GM23338 (cell line): ENCODE data around the gene CPLX1. TPM values are rescaled to one million over a fixed set of nuclear protein-coding genes. Genes with fewer than 3 reads are reported as not detected.

Experiments
- ATAC-seq: fragments of 200-7000 bp; cut with Tn5 transposase; 3 replicates; pipeline ENCODE4 v1.9.1; 2020
- DNase-seq: peaks from one replicate; pipeline ENCODE4 v3.0.0-alpha.2; 2015; ENCODE audit warnings: low spot score
- H2AFZ ChIP-seq: fragments of 200-600 bp; sonication (generic); 2 replicates; pipeline ENCODE4 v1.8.0; 2016; ENCODE audit warnings: antibody characterized with exemption, mild to moderate bottlenecking, moderate library complexity
- H3F3A ChIP-seq: fragments of 200-600 bp; sonication (generic); replicated peaks from 2 replicates; pipeline ENCODE4 v1.8.0; 2017; ENCODE audit warnings: antibody characterized with exemption, mixed run types, low read depth
- H3K27ac ChIP-seq: fragments of 200-600 bp; sonication (generic); 2 replicates; pipeline ENCODE4 v1.6.1; 2016; ENCODE audit warnings: low read depth
- H3K27me3 ChIP-seq: fragments of 200-600 bp; sonication (generic); 2 replicates; pipeline ENCODE4 v1.8.0; 2016; ENCODE audit warnings: mild to moderate bottlenecking, mixed run types, moderate library complexity; ENCODE audit not compliant: insufficient read depth
- H3K36me3 ChIP-seq: fragments of 200-600 bp; sonication (generic); 2 replicates; pipeline ENCODE4 v1.8.0; 2016; ENCODE audit warnings: mild to moderate bottlenecking; ENCODE audit not compliant: insufficient read depth
- H3K4me1 ChIP-seq: fragments of 200-600 bp; sonication (generic); 2 replicates; pipeline ENCODE4 v1.8.0; 2016; ENCODE audit warnings: mild to moderate bottlenecking, moderate library complexity; ENCODE audit not compliant: insufficient read depth
- H3K4me2 ChIP-seq: fragments of 200-600 bp; sonication (generic); 2 replicates; pipeline ENCODE4 v1.7.1; 2017; ENCODE audit warnings: mixed run types
- H3K4me3 ChIP-seq: fragments of 200-600 bp; sonication (generic); 2 replicates; pipeline ENCODE4 v1.6.1; 2016; ENCODE audit warnings: mixed run types
- H3K79me2 ChIP-seq: fragments of 200-600 bp; sonication (generic); replicated peaks from 2 replicates; pipeline ENCODE4 v1.8.0; 2017; ENCODE audit warnings: mild to moderate bottlenecking; ENCODE audit not compliant: insufficient read depth
- H3K9me2 ChIP-seq: fragments of 200-600 bp; sonication (generic); 2 replicates; pipeline ENCODE4 v1.8.0; 2017; ENCODE audit not compliant: insufficient read depth
- H4K20me1 ChIP-seq: fragments of 200-600 bp; sonication (generic); replicated peaks from 2 replicates; pipeline ENCODE4 v1.8.0; 2017; ENCODE audit warnings: mild to moderate bottlenecking; ENCODE audit not compliant: insufficient read depth
- H3K27ac Mint-ChIP-seq: 2 replicates; pipeline ENCODE4 v1.8.0; 2020; ENCODE audit warnings: inconsistent platforms, mild to moderate bottlenecking, moderate library complexity, mixed read lengths
- H3K27me3 Mint-ChIP-seq: 3 replicates; pipeline ENCODE4 v1.8.0; 2022; ENCODE audit warnings: low read depth, mild to moderate bottlenecking, moderate library complexity, mixed read lengths, inconsistent platforms; ENCODE audit not compliant: insufficient read depth, poor library complexity
- H3K36me3 Mint-ChIP-seq: 3 replicates; pipeline ENCODE4 v1.8.0; 2021; ENCODE audit warnings: low read depth, mild to moderate bottlenecking, inconsistent platforms, moderate library complexity, mixed read lengths
- H3K4me1 Mint-ChIP-seq: 3 replicates; pipeline ENCODE4 v1.8.0; 2020; ENCODE audit warnings: mild to moderate bottlenecking, inconsistent platforms, mixed read lengths
- H3K4me3 Mint-ChIP-seq: 3 replicates; pipeline ENCODE4 v1.8.0; 2021; ENCODE audit warnings: moderate library complexity, mild to moderate bottlenecking, inconsistent platforms, mixed read lengths
- H3K9me3 Mint-ChIP-seq: 3 replicates; pipeline ENCODE4 v1.8.0; 2020; ENCODE audit warnings: moderate library complexity, mild to moderate bottlenecking, inconsistent platforms, mixed read lengths
- CREB1 ChIP-seq: fragments of 250-450 bp; sonication (Bioruptor Pico); IDR thresholded peaks from 2 replicates; pipeline ENCODE4 v1.5.0; 2020; ENCODE audit warnings: low read depth, mild to moderate bottlenecking, moderate library complexity
- EZH2 ChIP-seq: fragments of 200-600 bp; sonication (generic); IDR thresholded peaks from one replicate; pipeline ENCODE4 v1.8.0; 2017; ENCODE audit warnings: antibody characterized with exemption, mild to moderate bottlenecking, low read depth; ENCODE audit not compliant: unreplicated experiment
- EZH2phosphoT487 ChIP-seq: fragments of 200-600 bp; sonication (generic); IDR thresholded peaks from one replicate; pipeline ENCODE4 v1.8.1; 2018; ENCODE audit warnings: antibody characterized with exemption; ENCODE audit not compliant: unreplicated experiment
- JUNB ChIP-seq: IDR thresholded peaks from one replicate; pipeline ENCODE4 v1.6.1; 2016; ENCODE audit warnings: antibody characterized with exemption; ENCODE audit not compliant: unreplicated experiment
- NANOG ChIP-seq: IDR thresholded peaks from 2 replicates; pipeline ENCODE4 v1.6.1; 2016; ENCODE audit warnings: antibody characterized with exemption, borderline replicate concordance
- POLR2AphosphoS5 ChIP-seq: IDR thresholded peaks from 2 replicates; pipeline ENCODE4 v1.6.1; 2016; ENCODE audit warnings: antibody characterized with exemption, low read depth
- STAT1 ChIP-seq: IDR thresholded peaks from one replicate; pipeline ENCODE4 v1.6.1; 2016; ENCODE audit warnings: antibody characterized with exemption; ENCODE audit not compliant: unreplicated experiment
- ZNF114 ChIP-seq: fragments of 250-450 bp; sonication (Bioruptor Pico); IDR thresholded peaks from 2 replicates; pipeline ENCODE4 v1.5.0; 2020; ENCODE audit warnings: mild to moderate bottlenecking, moderate library complexity
- ZNF331 ChIP-seq: fragments of 250-450 bp; sonication (Bioruptor Pico); IDR thresholded peaks from 2 replicates; pipeline ENCODE4 v1.5.0; 2020; ENCODE audit warnings: low read depth, mild to moderate bottlenecking, moderate library complexity
- polyA plus RNA-seq: library from polyadenylated mRNA; unstranded; fragments of >200 nt; fragmentation: Nextera tagmentation; extraction: Ambion mirVana; gene quantifications from 2 replicates; pipeline ENCODE4 v1.2.1, GENCODE V29; 2016
- total RNA-seq: library from RNA; depleted of rRNA; stranded (reverse); fragments of >200 nt; shearing (Covaris generic); gene quantifications from 2 replicates; pipeline ENCODE4 v1.2.3, GENCODE V29; 2014
- TF ChIP-seq, protein P1 (sequence below): fragments of 250-450 bp; sonication (Bioruptor Pico); IDR thresholded peaks from 2 replicates; pipeline ENCODE4 v1.5.0; 2020; ENCODE audit warnings: mild to moderate bottlenecking, moderate library complexity
- TF ChIP-seq, protein P2 (sequence below): IDR thresholded peaks from one replicate; pipeline ENCODE4 v1.6.1; 2018; ENCODE audit warnings: antibody characterized with exemption; ENCODE audit not compliant: unreplicated experiment
- TF ChIP-seq, protein P3 (sequence below), 2 experiments: fragments of 200-600 bp in 1 of 2; sonication (generic) in 1 of 2; conservative IDR thresholded peaks; 2 replicates each; pipeline versions ENCODE4 v1.5.1 to v1.6.1; 2016 to 2017; ENCODE audit warnings: antibody characterized with exemption in 2 of 2, low read depth in 2 of 2, mild to moderate bottlenecking in 2 of 2, moderate library complexity in 1 of 2
- TF ChIP-seq, protein P4 (sequence below): IDR thresholded peaks from 2 replicates; pipeline ENCODE4 v1.6.1; 2016; ENCODE audit warnings: antibody characterized with exemption

The CPLX1 gene
- total and polyA plus RNA-seq, 2 experiments from 2014 or later = 0.86 to 0.97 TPM

DNA sequence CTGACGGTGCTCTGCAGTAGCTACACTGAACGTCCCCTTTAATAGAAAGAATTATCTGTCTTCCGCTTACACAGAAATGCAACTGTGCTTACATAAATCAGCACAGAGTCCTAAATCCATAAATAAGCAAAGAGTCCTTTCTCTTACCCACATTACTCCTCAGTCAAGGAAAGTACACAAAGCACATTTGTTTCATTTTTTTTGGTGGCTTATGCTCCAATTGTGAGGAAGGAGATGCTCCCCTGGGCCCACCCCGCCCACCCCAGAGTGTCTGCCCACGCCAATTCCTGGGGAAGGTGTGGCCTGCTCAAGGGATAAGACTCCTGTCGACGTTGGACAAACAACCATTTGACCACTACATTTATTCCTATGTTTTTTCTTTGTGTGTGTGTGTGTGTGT lies 53.8 kb downstream of the CPLX1 start (continued):
- TF ChIP-seq, protein P1, sequence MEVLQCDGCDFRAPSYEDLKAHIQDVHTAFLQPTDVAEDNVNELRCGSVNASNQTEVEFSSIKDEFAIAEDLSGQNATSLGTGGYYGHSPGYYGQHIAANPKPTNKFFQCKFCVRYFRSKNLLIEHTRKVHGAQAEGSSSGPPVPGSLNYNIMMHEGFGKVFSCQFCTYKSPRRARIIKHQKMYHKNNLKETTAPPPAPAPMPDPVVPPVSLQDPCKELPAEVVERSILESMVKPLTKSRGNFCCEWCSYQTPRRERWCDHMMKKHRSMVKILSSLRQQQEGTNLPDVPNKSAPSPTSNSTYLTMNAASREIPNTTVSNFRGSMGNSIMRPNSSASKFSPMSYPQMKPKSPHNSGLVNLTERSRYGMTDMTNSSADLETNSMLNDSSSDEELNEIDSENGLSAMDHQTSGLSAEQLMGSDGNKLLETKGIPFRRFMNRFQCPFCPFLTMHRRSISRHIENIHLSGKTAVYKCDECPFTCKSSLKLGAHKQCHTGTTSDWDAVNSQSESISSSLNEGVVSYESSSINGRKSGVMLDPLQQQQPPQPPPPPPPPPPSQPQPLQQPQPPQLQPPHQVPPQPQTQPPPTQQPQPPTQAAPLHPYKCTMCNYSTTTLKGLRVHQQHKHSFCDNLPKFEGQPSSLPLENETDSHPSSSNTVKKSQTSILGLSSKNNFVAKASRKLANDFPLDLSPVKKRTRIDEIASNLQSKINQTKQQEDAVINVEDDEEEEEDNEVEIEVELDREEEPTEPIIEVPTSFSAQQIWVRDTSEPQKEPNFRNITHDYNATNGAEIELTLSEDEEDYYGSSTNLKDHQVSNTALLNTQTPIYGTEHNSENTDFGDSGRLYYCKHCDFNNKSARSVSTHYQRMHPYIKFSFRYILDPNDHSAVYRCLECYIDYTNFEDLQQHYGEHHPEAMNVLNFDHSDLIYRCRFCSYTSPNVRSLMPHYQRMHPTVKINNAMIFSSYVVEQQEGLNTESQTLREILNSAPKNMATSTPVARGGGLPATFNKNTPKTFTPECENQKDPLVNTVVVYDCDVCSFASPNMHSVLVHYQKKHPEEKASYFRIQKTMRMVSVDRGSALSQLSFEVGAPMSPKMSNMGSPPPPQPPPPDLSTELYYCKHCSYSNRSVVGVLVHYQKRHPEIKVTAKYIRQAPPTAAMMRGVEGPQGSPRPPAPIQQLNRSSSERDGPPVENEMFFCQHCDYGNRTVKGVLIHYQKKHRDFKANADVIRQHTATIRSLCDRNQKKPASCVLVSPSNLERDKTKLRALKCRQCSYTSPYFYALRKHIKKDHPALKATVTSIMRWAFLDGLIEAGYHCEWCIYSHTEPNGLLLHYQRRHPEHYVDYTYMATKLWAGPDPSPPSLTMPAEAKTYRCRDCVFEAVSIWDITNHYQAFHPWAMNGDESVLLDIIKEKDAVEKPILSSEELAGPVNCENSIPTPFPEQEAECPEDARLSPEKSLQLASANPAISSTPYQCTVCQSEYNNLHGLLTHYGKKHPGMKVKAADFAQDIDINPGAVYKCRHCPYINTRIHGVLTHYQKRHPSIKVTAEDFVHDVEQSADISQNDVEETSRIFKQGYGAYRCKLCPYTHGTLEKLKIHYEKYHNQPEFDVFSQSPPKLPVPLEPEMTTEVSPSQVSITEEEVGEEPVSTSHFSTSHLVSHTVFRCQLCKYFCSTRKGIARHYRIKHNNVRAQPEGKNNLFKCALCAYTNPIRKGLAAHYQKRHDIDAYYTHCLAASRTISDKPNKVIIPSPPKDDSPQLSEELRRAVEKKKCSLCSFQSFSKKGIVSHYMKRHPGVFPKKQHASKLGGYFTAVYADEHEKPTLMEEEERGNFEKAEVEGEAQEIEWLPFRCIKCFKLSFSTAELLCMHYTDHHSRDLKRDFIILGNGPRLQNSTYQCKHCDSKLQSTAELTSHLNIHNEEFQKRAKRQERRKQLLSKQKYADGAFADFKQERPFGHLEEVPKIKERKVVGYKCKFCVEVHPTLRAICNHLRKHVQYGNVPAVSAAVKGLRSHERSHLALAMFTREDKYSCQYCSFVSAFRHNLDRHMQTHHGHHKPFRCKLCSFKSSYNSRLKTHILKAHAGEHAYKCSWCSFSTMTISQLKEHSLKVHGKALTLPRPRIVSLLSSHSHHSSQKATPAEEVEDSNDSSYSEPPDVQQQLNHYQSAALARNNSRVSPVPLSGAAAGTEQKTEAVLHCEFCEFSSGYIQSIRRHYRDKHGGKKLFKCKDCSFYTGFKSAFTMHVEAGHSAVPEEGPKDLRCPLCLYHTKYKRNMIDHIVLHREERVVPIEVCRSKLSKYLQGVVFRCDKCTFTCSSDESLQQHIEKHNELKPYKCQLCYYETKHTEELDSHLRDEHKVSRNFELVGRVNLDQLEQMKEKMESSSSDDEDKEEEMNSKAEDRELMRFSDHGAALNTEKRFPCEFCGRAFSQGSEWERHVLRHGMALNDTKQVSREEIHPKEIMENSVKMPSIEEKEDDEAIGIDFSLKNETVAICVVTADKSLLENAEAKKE = no peak
- TF ChIP-seq CREB1 (CRISPR knock-in tag) (no peak), ZNF114 (CRISPR knock-in tag) (no peak), JUNB (no peak)

DNA sequence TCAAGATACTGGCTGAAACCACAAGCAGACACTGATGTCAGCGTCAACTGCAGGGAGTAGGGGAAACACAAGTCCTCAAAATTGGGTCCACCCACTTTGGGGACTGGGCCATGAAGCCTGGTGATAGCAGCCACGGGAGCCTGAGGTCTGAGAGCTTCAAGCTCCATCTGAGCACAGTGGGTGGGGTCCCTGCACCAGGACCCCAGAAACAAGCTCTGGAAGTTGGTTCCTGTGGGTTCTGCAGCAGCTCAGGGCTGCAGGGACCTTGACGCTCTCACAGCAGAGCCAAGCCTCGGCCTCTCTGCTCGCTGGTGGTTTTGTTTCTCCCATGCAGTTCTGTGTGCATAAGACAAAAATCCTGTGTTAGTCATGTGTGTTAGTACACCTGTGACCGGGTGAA lies 54.5 kb downstream of the CPLX1 start:
- H4K20me1 ChIP-seq = peaks cover 71% of the 10 kb centered on the region
- H3K27ac ChIP-seq = no peak overlapping the region
- H3K9me2 ChIP-seq = no peaks in the 10 kb centered on the region
- DNase-seq = no peak
- no peak overlapping the region for H3K4me2 ChIP-seq
- H2AFZ ChIP-seq = no peak overlapping the region
- no peaks in the 10 kb centered on the region for H3K27me3 ChIP-seq
- peaks cover 13% of the 10 kb centered on the region for H3K27me3 Mint-ChIP-seq
- no peak overlapping the region for H3K27ac Mint-ChIP-seq
- no peak for ATAC-seq
- no peak overlapping the region for H3K4me3 Mint-ChIP-seq
- peaks cover 34% of the 10 kb centered on the region for H3F3A ChIP-seq
- H3K36me3 Mint-ChIP-seq = peaks cover 66% of the 10 kb centered on the region
- peaks cover 10% of the 10 kb centered on the region for H3K4me1 ChIP-seq
- peaks cover 53% of the 10 kb centered on the region for H3K79me2 ChIP-seq
- H3K36me3 ChIP-seq = peaks cover 19% of the 10 kb centered on the region; the same call in 1 of the 2 replicates
- no peak overlapping the region for H3K4me3 ChIP-seq
- peaks cover 19% of the 10 kb centered on the region for H3K4me1 Mint-ChIP-seq
- H3K9me3 Mint-ChIP-seq = peaks cover 9% of the 10 kb centered on the region
- no peak for TF ChIP-seq STAT1
- TF ChIP-seq ZNF114 (CRISPR knock-in tag) = no peak
- TF ChIP-seq, protein P2, sequence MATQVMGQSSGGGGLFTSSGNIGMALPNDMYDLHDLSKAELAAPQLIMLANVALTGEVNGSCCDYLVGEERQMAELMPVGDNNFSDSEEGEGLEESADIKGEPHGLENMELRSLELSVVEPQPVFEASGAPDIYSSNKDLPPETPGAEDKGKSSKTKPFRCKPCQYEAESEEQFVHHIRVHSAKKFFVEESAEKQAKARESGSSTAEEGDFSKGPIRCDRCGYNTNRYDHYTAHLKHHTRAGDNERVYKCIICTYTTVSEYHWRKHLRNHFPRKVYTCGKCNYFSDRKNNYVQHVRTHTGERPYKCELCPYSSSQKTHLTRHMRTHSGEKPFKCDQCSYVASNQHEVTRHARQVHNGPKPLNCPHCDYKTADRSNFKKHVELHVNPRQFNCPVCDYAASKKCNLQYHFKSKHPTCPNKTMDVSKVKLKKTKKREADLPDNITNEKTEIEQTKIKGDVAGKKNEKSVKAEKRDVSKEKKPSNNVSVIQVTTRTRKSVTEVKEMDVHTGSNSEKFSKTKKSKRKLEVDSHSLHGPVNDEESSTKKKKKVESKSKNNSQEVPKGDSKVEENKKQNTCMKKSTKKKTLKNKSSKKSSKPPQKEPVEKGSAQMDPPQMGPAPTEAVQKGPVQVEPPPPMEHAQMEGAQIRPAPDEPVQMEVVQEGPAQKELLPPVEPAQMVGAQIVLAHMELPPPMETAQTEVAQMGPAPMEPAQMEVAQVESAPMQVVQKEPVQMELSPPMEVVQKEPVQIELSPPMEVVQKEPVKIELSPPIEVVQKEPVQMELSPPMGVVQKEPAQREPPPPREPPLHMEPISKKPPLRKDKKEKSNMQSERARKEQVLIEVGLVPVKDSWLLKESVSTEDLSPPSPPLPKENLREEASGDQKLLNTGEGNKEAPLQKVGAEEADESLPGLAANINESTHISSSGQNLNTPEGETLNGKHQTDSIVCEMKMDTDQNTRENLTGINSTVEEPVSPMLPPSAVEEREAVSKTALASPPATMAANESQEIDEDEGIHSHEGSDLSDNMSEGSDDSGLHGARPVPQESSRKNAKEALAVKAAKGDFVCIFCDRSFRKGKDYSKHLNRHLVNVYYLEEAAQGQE = no peak
- TF ChIP-seq, protein P3, sequence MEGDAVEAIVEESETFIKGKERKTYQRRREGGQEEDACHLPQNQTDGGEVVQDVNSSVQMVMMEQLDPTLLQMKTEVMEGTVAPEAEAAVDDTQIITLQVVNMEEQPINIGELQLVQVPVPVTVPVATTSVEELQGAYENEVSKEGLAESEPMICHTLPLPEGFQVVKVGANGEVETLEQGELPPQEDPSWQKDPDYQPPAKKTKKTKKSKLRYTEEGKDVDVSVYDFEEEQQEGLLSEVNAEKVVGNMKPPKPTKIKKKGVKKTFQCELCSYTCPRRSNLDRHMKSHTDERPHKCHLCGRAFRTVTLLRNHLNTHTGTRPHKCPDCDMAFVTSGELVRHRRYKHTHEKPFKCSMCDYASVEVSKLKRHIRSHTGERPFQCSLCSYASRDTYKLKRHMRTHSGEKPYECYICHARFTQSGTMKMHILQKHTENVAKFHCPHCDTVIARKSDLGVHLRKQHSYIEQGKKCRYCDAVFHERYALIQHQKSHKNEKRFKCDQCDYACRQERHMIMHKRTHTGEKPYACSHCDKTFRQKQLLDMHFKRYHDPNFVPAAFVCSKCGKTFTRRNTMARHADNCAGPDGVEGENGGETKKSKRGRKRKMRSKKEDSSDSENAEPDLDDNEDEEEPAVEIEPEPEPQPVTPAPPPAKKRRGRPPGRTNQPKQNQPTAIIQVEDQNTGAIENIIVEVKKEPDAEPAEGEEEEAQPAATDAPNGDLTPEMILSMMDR (conservative IDR thresholded peaks at IDR 0.05; ENCODE audit: low read depth in 2 of 2) = no peak
- no peak for TF ChIP-seq NANOG
- no peak for TF ChIP-seq ZNF331
- TF ChIP-seq, protein P4, sequence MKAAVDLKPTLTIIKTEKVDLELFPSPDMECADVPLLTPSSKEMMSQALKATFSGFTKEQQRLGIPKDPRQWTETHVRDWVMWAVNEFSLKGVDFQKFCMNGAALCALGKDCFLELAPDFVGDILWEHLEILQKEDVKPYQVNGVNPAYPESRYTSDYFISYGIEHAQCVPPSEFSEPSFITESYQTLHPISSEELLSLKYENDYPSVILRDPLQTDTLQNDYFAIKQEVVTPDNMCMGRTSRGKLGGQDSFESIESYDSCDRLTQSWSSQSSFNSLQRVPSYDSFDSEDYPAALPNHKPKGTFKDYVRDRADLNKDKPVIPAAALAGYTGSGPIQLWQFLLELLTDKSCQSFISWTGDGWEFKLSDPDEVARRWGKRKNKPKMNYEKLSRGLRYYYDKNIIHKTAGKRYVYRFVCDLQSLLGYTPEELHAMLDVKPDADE = no peak
- TF ChIP-seq EZH2phosphoT487 = no peak
- no peak for TF ChIP-seq POLR2AphosphoS5
- TF ChIP-seq EZH2 = no peak
- no peak for TF ChIP-seq CREB1 (CRISPR knock-in tag)
- no peak for TF ChIP-seq JUNB
